Breast epithelium (tissue), 3 donors: ENCODE measurements around the gene GADL1.

Source experiments
- CTCF ChIP-seq, 3 donors: fragments of 450-650 bp; IDR thresholded peaks; one replicate each; pipeline ENCODE4 v1.5.1; 2016 to 2017; ENCODE audit warnings: antibody characterized with exemption in 3 of 3, mild to moderate bottlenecking in 3 of 3, moderate library complexity in 3 of 3
- POLR2A ChIP-seq: fragments of 450-650 bp; IDR thresholded peaks from one replicate; pipeline ENCODE4 v1.6.1; 2016; ENCODE audit warnings: antibody characterized with exemption, mild to moderate bottlenecking, moderate library complexity

- TF ChIP-seq CTCF (IDR thresholded peaks at IDR 0.05) (no peak), POLR2A (no peak)
Observed at GRCh38 chr3:30733696-30734095, 160.8 kb downstream of the GADL1 start.
